Stomach (tissue), 9 donors: Measurements from ENCODE around the gene EHBP1L1. TPM values are rescaled to one million over a fixed set of nuclear protein-coding genes. Genes with fewer than 3 reads are reported as not detected.

Source experiments
- DNase-seq, 2 donors: peaks; one replicate each; pipeline versions ENCODE4 v3.0.0 to v3.0.0-alpha.2; 2013 to 2019
- H3K27ac ChIP-seq, 5 donors: fragments of 200-600 bp in 4 of 5; sonication (generic) in 4 of 5; one replicate each; pipeline ENCODE4 v1.5.1; 2013 to 2019; ENCODE audit warnings: mild to moderate bottlenecking in 1 of 5, moderate library complexity in 1 of 5
- H3K27me3 ChIP-seq, 3 donors: fragments of 200-600 bp; sonication (generic); one replicate each; pipeline ENCODE4 v1.5.1; 2017 to 2019; ENCODE audit warnings: mixed run types in 1 of 3
- H3K36me3 ChIP-seq, 4 donors: fragments of 200-600 bp; sonication (generic); 1 replicate in 3 of 4; 2 replicates in 1 of 4; pipeline ENCODE4 v1.5.1; 2016 to 2019
- H3K4me1 ChIP-seq, 4 donors: fragments of 200-600 bp; sonication (generic); one replicate each; pipeline ENCODE4 v1.5.1; 2016 to 2019
- H3K4me3 ChIP-seq, 4 donors: fragments of 200-600 bp; sonication (generic) in 3 of 4; one replicate each; pipeline ENCODE4 v1.5.1; 2016 to 2019; ENCODE audit warnings: mild to moderate bottlenecking in 1 of 4
- H3K9me3 ChIP-seq, 4 donors: fragments of 200-600 bp; sonication (generic); one replicate each; pipeline ENCODE4 v1.5.1; 2016 to 2019
- EP300 ChIP-seq: sonication (generic); formaldehyde crosslinking; IDR thresholded peaks from one replicate; pipeline ENCODE4 v1.6.1; 2017; ENCODE audit warnings: antibody characterized with exemption
- POLR2A ChIP-seq, 4 donors: fragments of 450-650 bp; IDR thresholded peaks; one replicate each; pipeline ENCODE4 v1.6.1; 2016; ENCODE audit warnings: antibody characterized with exemption in 4 of 4, control low read depth in 2 of 4, mild to moderate bottlenecking in 1 of 4, moderate library complexity in 1 of 4
- POLR2AphosphoS5 ChIP-seq, 3 donors: sonication (generic); formaldehyde crosslinking; IDR thresholded peaks; one replicate each; pipeline ENCODE4 v1.6.1; 2016; ENCODE audit warnings: antibody characterized with exemption in 3 of 3
- WGBS, 5 donors: extraction: QIAGEN DNeasy Blood & Tissue Kit in 3 of 5; methylation state at CpG; one replicate each; pipeline versions ENCODE4 v1.1.5 to v1.1.7; 2013 to 2018; 5-methylcytosine and 5-hydroxymethylcytosine counted together
- intact Hi-C: fragments of 100-400 bp; cut with DNase I; formaldehyde crosslinking; loops from one replicate; pipeline ENCODE4 v1.15.1; 2023; ENCODE audit warnings: low total_unique reads
- polyA plus RNA-seq, 3 donors: library from polyadenylated mRNA; stranded (reverse); fragments of 200-250 nt; gene quantifications; one replicate each; pipeline ENCODE4 v1.2.3, GENCODE V29; 2013
- total RNA-seq, 5 donors: library from RNA; depleted of rRNA; stranded (reverse); fragments of >200 nt; gene quantifications; one replicate each; pipeline versions ENCODE4 v1.1.0 to v1.2.3, GENCODE V29; 2014 to 2016
- TF ChIP-seq, protein P1 (sequence below), 7 experiments: fragments of 450-650 bp in 4 of 7; fragments of 200-600 bp in 3 of 7; sonication (generic) in 3 of 7; IDR thresholded peaks; one replicate each; pipeline ENCODE4 v1.5.1; 2016 to 2019; ENCODE audit warnings: antibody characterized with exemption in 7 of 7, control low read depth in 2 of 7, mild to moderate bottlenecking in 1 of 7
- donor health status: healthy with polysubstance abuse.
- donor health status: Bipolar disorder and iron deficiency.
- donor health status: healthy.

Gene EHBP1L1
- total and polyA plus RNA-seq, 8 donors, result 28.0 to 200 (median 89.4) TPM

DNA sequence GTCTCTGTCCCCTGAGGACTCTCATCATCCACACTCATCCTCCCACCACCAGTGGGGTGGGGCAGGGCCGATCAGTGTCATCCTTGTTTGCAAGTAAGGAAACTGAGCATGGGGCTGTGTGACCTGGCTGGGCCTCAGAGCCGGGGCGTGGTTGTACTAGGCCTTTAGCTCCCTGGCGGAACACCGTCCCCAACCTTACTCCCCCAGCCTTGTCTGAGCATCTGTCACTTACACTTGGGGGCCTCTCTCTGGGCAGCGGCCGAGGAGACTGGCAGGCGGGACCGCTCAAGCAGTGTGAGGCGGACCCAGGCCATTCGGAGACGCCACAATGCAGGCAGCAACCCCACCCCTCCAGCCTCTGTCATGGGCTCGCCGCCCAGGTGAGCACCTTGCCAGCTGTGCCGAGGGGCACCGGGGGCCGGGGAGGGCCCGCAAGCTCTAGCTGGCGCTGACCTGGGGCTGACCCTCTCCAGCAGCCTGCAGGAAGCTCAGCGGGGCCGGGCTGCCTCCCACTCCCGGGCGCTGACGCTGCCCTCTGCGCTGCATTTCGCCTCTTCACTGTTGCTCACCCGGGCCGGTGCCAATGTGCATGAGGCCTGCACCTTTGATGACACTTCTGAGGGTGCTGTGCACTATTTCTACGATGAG, 43.6 kb downstream of the EHBP1L1 start:
- Histone ChIP-seq H3K27me3 (no peaks in the 10 kb centered on the region), H3K9me3 (no peaks in the 10 kb centered on the region), H3K36me3 (peaks cover 47 to 77% (median 74%) of the 10 kb centered on the region in 4 donors), H3K4me1 (peaks cover 15 to 33% (median 20%) of the 10 kb centered on the region in 4 donors), H3K4me3 (no peak overlapping the region), H3K27ac (no peak overlapping the region)
- no peak for TF ChIP-seq POLR2AphosphoS5 (IDR thresholded peaks at IDR 0.05)
- TF ChIP-seq EP300, result no peak
- no peak for TF ChIP-seq POLR2A (IDR thresholded peaks at IDR 0.05)
- TF ChIP-seq, protein P1, sequence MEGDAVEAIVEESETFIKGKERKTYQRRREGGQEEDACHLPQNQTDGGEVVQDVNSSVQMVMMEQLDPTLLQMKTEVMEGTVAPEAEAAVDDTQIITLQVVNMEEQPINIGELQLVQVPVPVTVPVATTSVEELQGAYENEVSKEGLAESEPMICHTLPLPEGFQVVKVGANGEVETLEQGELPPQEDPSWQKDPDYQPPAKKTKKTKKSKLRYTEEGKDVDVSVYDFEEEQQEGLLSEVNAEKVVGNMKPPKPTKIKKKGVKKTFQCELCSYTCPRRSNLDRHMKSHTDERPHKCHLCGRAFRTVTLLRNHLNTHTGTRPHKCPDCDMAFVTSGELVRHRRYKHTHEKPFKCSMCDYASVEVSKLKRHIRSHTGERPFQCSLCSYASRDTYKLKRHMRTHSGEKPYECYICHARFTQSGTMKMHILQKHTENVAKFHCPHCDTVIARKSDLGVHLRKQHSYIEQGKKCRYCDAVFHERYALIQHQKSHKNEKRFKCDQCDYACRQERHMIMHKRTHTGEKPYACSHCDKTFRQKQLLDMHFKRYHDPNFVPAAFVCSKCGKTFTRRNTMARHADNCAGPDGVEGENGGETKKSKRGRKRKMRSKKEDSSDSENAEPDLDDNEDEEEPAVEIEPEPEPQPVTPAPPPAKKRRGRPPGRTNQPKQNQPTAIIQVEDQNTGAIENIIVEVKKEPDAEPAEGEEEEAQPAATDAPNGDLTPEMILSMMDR (IDR thresholded peaks at IDR 0.05), result no peak
- WGBS, 5 donors, result 92 to 95% (median 94%) methylated on average over 12 to 29 of the region's 29 CpGs
- intact Hi-C loops, result no loop called here
- DNase-seq, result no peak

DNA sequence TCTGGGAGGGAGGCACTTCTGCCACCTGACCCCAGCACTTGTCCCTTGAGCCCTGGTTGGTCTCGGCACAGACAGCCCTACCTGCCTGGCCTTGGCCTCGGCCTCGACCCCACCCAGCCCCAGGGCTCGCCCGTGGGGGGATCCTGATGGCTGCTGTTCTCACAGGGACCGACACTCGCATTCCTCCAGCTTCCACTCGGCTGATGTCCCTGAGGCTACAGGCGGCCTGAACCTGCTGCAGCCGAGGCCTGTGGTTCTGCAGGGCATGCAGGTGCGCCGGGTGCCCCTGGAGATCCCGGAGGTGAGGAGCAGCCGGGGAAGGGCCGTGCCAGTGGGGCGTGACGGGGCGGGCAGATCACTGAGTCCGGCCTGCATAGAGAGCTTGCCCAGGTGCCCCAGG, 44.8 kb downstream of the EHBP1L1 start:
- intact Hi-C loops, result loop anchor here (10.0 kb wide), 1 partner anchor 84 kb away; no protein-coding TSS in a partner anchor

DNA sequence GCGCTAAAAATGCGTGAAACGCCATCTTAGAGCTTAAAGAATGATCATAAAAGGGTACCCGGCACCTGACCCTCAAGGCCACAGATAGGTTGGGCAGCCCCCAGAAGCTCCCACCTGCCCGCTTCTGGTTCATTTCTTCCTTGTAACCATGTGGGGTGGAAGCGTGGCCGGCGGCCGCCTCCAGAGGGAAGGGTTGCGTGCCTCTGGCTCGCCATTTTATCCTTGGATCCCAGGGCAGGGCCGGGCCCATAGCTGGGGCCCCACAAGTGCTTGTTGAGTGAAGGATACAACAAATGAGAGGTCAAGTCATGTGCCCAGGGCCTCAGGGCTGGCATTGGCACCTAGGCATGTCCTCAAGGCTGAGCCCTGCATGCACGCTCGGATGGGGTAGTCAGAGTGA, 45.6 kb downstream of the EHBP1L1 start:
- 93 to 96% (median 93%) methylated on average over 14 of the region's 14 CpGs for WGBS, 5 donors
- Histone ChIP-seq H3K27ac (no peak overlapping the region), H3K27me3 (no peaks in the 10 kb centered on the region), H3K4me1 (peaks cover 11 to 37% (median 20%) of the 10 kb centered on the region in 4 donors), H3K36me3 (peaks cover 61 to 97% (median 94%) of the 10 kb centered on the region in 4 donors), H3K4me3 (no peak overlapping the region), H3K9me3 (no peaks in the 10 kb centered on the region)
- intact Hi-C loops, result loop anchor here (10.0 kb wide), 1 partner anchor 83 kb away; no protein-coding TSS in a partner anchor
- TF ChIP-seq EP300 (no peak), POLR2A (IDR thresholded peaks at IDR 0.05) (no peak), POLR2AphosphoS5 (IDR thresholded peaks at IDR 0.05) (no peak)
- TF ChIP-seq, protein P1 (IDR thresholded peaks at IDR 0.05), result no peak
- DNase-seq, result no peak

More for the DNA sequence above, 44.8 kb downstream of the EHBP1L1 start:
- H3K27ac ChIP-seq, result no peak overlapping the region
- peaks cover 15 to 34% (median 21%) of the 10 kb centered on the region in 4 donors for H3K4me1 ChIP-seq
- TF ChIP-seq EP300, result no peak
- TF ChIP-seq, protein P1 (IDR thresholded peaks at IDR 0.05), result no peak
- TF ChIP-seq POLR2AphosphoS5 (IDR thresholded peaks at IDR 0.05), result no peak
- TF ChIP-seq POLR2A (IDR thresholded peaks at IDR 0.05), result no peak
- 91 to 93% (median 92%) methylated on average over 15 to 19 of the region's 19 CpGs for WGBS, 5 donors
- no peak for DNase-seq
- H3K9me3 ChIP-seq, result no peaks in the 10 kb centered on the region
- peaks cover 59 to 89% (median 87%) of the 10 kb centered on the region in 4 donors for H3K36me3 ChIP-seq
- no peaks in the 10 kb centered on the region for H3K27me3 ChIP-seq
- no peak overlapping the region for H3K4me3 ChIP-seq

- intact Hi-C loops, result loop anchor here (10.0 kb wide), 1 partner anchor 83 kb away; no protein-coding TSS in a partner anchor
- 89 to 96% (median 95%) methylated on average over 13 to 16 of the region's 16 CpGs for WGBS, 5 donors
Measured at GRCh38 chr11:65622011-65622410, 46.2 kb downstream of the EHBP1L1 start.

More at GRCh38 chr11:65622011-65622410, 46.2 kb downstream of the EHBP1L1 start:
- no peak overlapping the region for H3K4me3 ChIP-seq
- H3K27ac ChIP-seq, result no peak overlapping the region
- H3K27me3 ChIP-seq, result no peaks in the 10 kb centered on the region
- H3K4me1 ChIP-seq, result peaks cover 5 to 31% (median 16%) of the 10 kb centered on the region in 4 donors
- no peaks in the 10 kb centered on the region for H3K9me3 ChIP-seq
- DNase-seq, result no peak
- TF ChIP-seq, protein P1 (IDR thresholded peaks at IDR 0.05), result no peak
- TF ChIP-seq EP300 (no peak), POLR2A (IDR thresholded peaks at IDR 0.05) (no peak), POLR2AphosphoS5 (IDR thresholded peaks at IDR 0.05) (no peak)
- peaks cover 66 to 100% (median 99%) of the 10 kb centered on the region in 4 donors for H3K36me3 ChIP-seq
